Activated CD4-positive, alpha-beta T cell treated with anti-CD3 and anti-CD28 coated beads, Interleukin-2, Interleukin-6, amounts not matched to agents 100 ng/mL and 50 ng/mL, durations not matched to agents 16 hours and 8 hours (primary cell): ENCODE measurements around the gene BMPR2.
"Not testable (repeated sequence)": the region's sequence is repeated elsewhere in the genome, so short reads cannot be mapped to it uniquely, and the experiment has no call there.

Experiments
- DNase-seq: peaks from one replicate; pipeline ENCODE4 v3.0.0-alpha.2; 2020

BMPR2 gene

GRCh38 chr2:202386495-202386894 lies 10.4 kb downstream of the BMPR2 start:
- not testable (repeated sequence) for DNase-seq

GRCh38 chr2:202387608-202388342 lies 11.6 kb downstream of the BMPR2 start:
- no peak for DNase-seq

GRCh38 chr2:202400941-202401340 lies 24.8 kb downstream of the BMPR2 start:
- no peak for DNase-seq

GRCh38 chr2:202405798-202406197 lies 29.7 kb downstream of the BMPR2 start:
- no peak for DNase-seq

GRCh38 chr2:202406445-202406978 lies 30.4 kb downstream of the BMPR2 start:
- no peak for DNase-seq

- DNase-seq, result no peak
Measured at GRCh38 chr2:202408546-202409140, 32.5 kb downstream of the BMPR2 start.

- DNase-seq, result peak; percentile 19
Measured at GRCh38 chr2:202410092-202410491, 34.0 kb downstream of the BMPR2 start.

- no peak for DNase-seq
Measured at GRCh38 chr2:202411097-202411496, 35.0 kb downstream of the BMPR2 start.

- no peak for DNase-seq
Measured at GRCh38 chr2:202418027-202418426, 41.9 kb downstream of the BMPR2 start.

- no peak for DNase-seq
Measured at GRCh38 chr2:202418511-202418910, 42.4 kb downstream of the BMPR2 start.

- DNase-seq, result no peak
Measured at GRCh38 chr2:202423139-202423538, 47.0 kb downstream of the BMPR2 start.

- no peak for DNase-seq
Measured at GRCh38 chr2:202425036-202425435, 48.9 kb downstream of the BMPR2 start.

GRCh38 chr2:202426751-202427150 lies 50.6 kb downstream of the BMPR2 start:
- DNase-seq, result no peak

- no peak for DNase-seq
Measured at GRCh38 chr2:202429164-202429980, 53.2 kb downstream of the BMPR2 start.

GRCh38 chr2:202432776-202433175 lies 56.6 kb downstream of the BMPR2 start:
- no peak for DNase-seq

- no peak for DNase-seq
Measured at GRCh38 chr2:202434472-202434871, 58.3 kb downstream of the BMPR2 start.

- no peak for DNase-seq
Measured at GRCh38 chr2:202436626-202437025, 60.5 kb downstream of the BMPR2 start.

- not testable (repeated sequence) for DNase-seq
Measured at GRCh38 chr2:202440117-202440516, 64.0 kb downstream of the BMPR2 start.

GRCh38 chr2:202442882-202443281 lies 66.8 kb downstream of the BMPR2 start:
- DNase-seq, result no peak

GRCh38 chr2:202444000-202444399 lies 67.9 kb downstream of the BMPR2 start:
- DNase-seq, result no peak

GRCh38 chr2:202449344-202449743 lies 73.2 kb downstream of the BMPR2 start:
- no peak for DNase-seq

GRCh38 chr2:202450785-202451184 lies 74.7 kb downstream of the BMPR2 start:
- DNase-seq, result no peak

- no peak for DNase-seq
Measured at GRCh38 chr2:202452744-202453143, 76.6 kb downstream of the BMPR2 start.

- DNase-seq, result no peak
Measured at GRCh38 chr2:202454536-202454935, 78.4 kb downstream of the BMPR2 start.
